Activated CD8-positive, alpha-beta T cell treated with anti-CD3 and anti-CD28 coated beads for 36 hours (primary cell): ENCODE measurements around the gene VIPR1. TPM values are rescaled to one million over a fixed set of nuclear protein-coding genes. Genes with fewer than 3 reads are reported as not detected.

Source experiments
- ATAC-seq: fragments of 200-7000 bp; cut with Tn5 transposase; one replicate; pipeline ENCODE4 v1.10.0; 2021; ENCODE audit warnings: mild to moderate bottlenecking, moderate library complexity
- CTCF ChIA-PET: fragments of 350-600 bp; sonication (Branson Sonifier 250); formaldehyde crosslinking; loops from one replicate; lab custom pipeline; 2021; ENCODE audit warnings: antibody characterized with exemption; lab: Charles Lee
- POLR2A ChIA-PET: fragments of 350-600 bp; sonication (Branson Sonifier 250); formaldehyde crosslinking; loops from one replicate; lab custom pipeline; 2021; ENCODE audit warnings: antibody characterized with exemption; lab: Charles Lee
- DNase-seq: peaks from one replicate; pipeline ENCODE4 v3.0.0-alpha.2; 2020
- H3K27ac Mint-ChIP-seq: one replicate; pipeline ENCODE4 v1.8.0; 2021; ENCODE audit warnings: mild to moderate bottlenecking, mixed read lengths
- H3K27me3 Mint-ChIP-seq: one replicate; pipeline ENCODE4 v1.8.0; 2021; ENCODE audit warnings: mixed read lengths
- H3K36me3 Mint-ChIP-seq: one replicate; pipeline ENCODE4 v1.8.0; 2021; ENCODE audit warnings: low read depth, mixed read lengths
- H3K4me1 Mint-ChIP-seq: one replicate; pipeline ENCODE4 v1.8.0; 2021; ENCODE audit warnings: low read depth, mixed read lengths
- H3K4me3 Mint-ChIP-seq: one replicate; pipeline ENCODE4 v1.8.0; 2021; ENCODE audit warnings: mild to moderate bottlenecking, moderate library complexity, mixed read lengths
- H3K9me3 Mint-ChIP-seq: one replicate; pipeline ENCODE4 v1.8.0; 2021; ENCODE audit warnings: mixed read lengths
- CTCF ChIP-seq: fragments of 200-600 bp; IDR thresholded peaks from one replicate; pipeline ENCODE4 v1.8.0; 2022; ENCODE audit warnings: antibody characterized with exemption, mild to moderate bottlenecking
- intact Hi-C: fragments of 100-400 bp; cut with micrococcal nuclease; formaldehyde crosslinking; loops from one replicate; pipeline ENCODE4 v1.10.0; 2022
- total RNA-seq, 2 experiments: library from RNA; stranded (reverse); gene quantifications; one replicate each; pipeline ENCODE4 v1.2.3, GENCODE V29; 2021

VIPR1 gene
- total RNA-seq, 2 experiments from 2014 or later: 8.5 to 9.0 TPM

GRCh38 chr3:42520906-42521305 is 18.5 kb downstream of the VIPR1 start:
- no peak for TF ChIP-seq CTCF
- H3K27me3 Mint-ChIP-seq: no peaks in the 10 kb centered on the region
- no peak overlapping the region for H3K27ac Mint-ChIP-seq
- intact Hi-C loops: no loop called here
- ChIA-PET POLR2A (no interaction called here), CTCF (interaction anchor here (2.6 kb wide), 1 partner anchor 25 kb away, joined by 10 read pairs; no protein-coding TSS in a partner anchor)
- peaks cover 10% of the 10 kb centered on the region for H3K36me3 Mint-ChIP-seq
- ATAC-seq: no peak
- no peak overlapping the region for H3K4me3 Mint-ChIP-seq
- peaks cover 23% of the 10 kb centered on the region for H3K4me1 Mint-ChIP-seq
- no peak for DNase-seq
- no peaks in the 10 kb centered on the region for H3K9me3 Mint-ChIP-seq

- Mint-ChIP-seq H3K36me3 (peaks cover 10% of the 10 kb centered on the region), H3K4me3 (no peak overlapping the region), H3K9me3 (no peaks in the 10 kb centered on the region), H3K4me1 (peaks cover 50% of the 10 kb centered on the region), H3K27ac (no peak overlapping the region), H3K27me3 (no peaks in the 10 kb centered on the region)
- ChIA-PET POLR2A (interaction anchor here (2.1 kb wide), 1 partner anchor 8 kb away, joined by 7 read pairs; no protein-coding TSS in a partner anchor), CTCF (interaction anchor here (0.8 to 1.5 kb wide), 4 partner anchors 12 to 277 kb away, joined by 3 to 6 read pairs (median 3); no protein-coding TSS in a partner anchor)
- DNase-seq (peak; percentile 25), ATAC-seq (no peak)
- TF ChIP-seq CTCF: no peak
- intact Hi-C loops: no loop called here
Measured at GRCh38 chr3:42524751-42525150, 22.3 kb downstream of the VIPR1 start.

GRCh38 chr3:42525212-42525611 is 22.8 kb downstream of the VIPR1 start:
- intact Hi-C loops: no loop called here
- no peak for ATAC-seq
- Mint-ChIP-seq H3K36me3 (peaks cover 10% of the 10 kb centered on the region), H3K4me3 (no peak overlapping the region), H3K4me1 (peaks cover 50% of the 10 kb centered on the region), H3K27me3 (no peaks in the 10 kb centered on the region), H3K9me3 (no peaks in the 10 kb centered on the region), H3K27ac (no peak overlapping the region)
- POLR2A ChIA-PET: no interaction called here
- CTCF ChIA-PET: interaction anchor here (0.9 to 1.5 kb wide), 2 partner anchors 12 to 278 kb away, joined by 3 read pairs; no protein-coding TSS in a partner anchor
- DNase-seq: no peak
- no peak for TF ChIP-seq CTCF

- H3K27ac Mint-ChIP-seq: peak overlapping the region; percentile 91
- no peak overlapping the region for H3K4me3 Mint-ChIP-seq
- ChIA-PET POLR2A (interaction anchor here (0.6 to 1.6 kb wide), 4 partner anchors 11 to 505 kb away, joined by 3 to 4 read pairs (median 3); partner anchors contain the start of gene VIPR1), CTCF (interaction anchor here (1.0 to 4.5 kb wide), 8 partner anchors 11 to 279 kb away, joined by 3 to 22 read pairs (median 6); partner anchors contain the start of genes VIPR1 and ZBTB47)
- no peaks in the 10 kb centered on the region for H3K9me3 Mint-ChIP-seq
- H3K27me3 Mint-ChIP-seq: no peaks in the 10 kb centered on the region
- H3K36me3 Mint-ChIP-seq: peaks cover 11% of the 10 kb centered on the region
- H3K4me1 Mint-ChIP-seq: peaks cover 51% of the 10 kb centered on the region
- ATAC-seq (no peak), DNase-seq (no peak)
- intact Hi-C loops: no loop called here
- TF ChIP-seq CTCF: no peak
Measured at GRCh38 chr3:42525736-42526345, 23.4 kb downstream of the VIPR1 start.
